ENCODE results near the gene KCNJ3. TPM values are rescaled to one million over a fixed set of nuclear protein-coding genes. Genes with fewer than 3 reads are reported as not detected.

The KCNJ3 gene
- total and polyA plus RNA-seq, 9 of the 15 experiments (the other 6 are each of a cell fraction or from before 2014, with no cell fraction given) = not detected

DNA sequence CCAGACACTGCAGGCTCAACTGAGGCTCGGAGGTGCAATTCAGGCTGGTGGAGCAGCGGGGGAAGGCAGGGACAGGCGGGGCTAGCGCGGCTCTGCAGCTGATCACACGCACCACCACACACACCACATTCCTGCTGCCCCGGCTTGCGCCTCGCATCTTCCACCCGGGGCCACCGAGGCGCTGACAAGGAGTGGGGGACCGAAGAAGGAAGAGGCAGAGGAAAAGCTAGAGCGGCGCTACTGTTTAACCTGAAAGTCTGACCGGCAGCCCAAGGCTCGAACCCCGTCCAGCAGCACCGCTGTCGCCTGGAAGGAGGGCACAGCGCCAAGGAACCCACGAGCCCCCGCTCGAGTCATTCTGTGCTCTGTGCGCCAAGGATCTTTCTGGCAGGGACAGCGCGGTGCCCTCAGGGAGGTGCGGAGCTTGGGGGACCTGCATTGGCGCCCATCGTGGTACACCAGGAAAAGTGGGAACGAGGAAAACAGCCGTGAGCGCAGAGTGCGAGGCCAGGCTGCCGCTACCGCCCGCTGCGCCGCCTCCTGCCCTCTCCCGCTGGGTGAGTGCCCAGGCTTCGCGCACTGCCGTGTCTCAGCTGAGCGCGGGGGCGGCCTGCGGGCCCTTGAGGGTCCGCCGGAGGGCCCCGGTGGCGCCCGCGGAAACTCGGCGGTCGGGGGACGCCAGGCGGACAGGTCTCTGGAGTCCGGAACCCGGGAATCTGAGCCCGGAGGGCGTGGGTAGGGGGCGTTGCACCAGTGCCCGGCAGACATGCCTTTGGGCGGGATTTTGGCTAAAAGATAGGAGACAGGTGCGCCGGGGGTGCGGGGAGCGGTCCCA lies 860 bp upstream of the KCNJ3 start:
- in situ Hi-C loops (cut with MboI) = no loop called here
- no TSS peak for BruUV-seq (replicated peaks)

DNA sequence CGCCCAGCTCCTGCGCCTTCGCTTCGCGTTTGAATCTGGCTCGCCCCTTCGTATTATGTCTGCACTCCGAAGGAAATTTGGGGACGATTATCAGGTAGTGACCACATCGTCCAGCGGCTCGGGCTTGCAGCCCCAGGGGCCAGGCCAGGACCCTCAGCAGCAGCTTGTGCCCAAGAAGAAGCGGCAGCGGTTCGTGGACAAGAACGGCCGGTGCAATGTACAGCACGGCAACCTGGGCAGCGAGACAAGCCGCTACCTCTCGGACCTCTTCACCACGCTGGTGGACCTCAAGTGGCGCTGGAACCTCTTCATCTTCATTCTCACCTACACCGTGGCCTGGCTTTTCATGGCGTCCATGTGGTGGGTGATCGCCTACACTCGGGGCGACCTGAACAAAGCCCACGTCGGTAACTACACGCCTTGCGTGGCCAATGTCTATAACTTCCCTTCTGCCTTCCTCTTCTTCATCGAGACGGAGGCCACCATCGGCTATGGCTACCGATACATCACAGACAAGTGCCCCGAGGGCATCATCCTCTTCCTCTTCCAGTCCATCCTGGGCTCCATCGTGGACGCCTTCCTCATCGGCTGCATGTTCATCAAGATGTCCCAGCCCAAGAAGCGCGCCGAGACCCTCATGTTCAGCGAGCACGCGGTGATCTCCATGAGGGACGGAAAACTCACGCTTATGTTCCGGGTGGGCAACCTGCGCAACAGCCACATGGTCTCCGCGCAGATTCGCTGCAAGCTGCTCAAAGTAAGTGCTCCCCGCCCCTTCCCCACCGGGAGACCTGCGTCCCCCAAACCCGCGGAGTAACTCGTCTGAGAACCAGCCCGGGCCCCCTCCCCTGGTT lies 453 bp downstream of the KCNJ3 start:
- DNase-seq (ENCODE audit: extremely low read depth in 1 of 4, low spot score in 3 of 4) (no peak), FAIRE-seq (no peak), ATAC-seq (no peak)
- no peak overlapping the region for H3K9ac ChIP-seq (ENCODE audit: insufficient read depth in 1 of 2, low read depth in 2 of 2, low read length in 2 of 2)
- intact Hi-C loops (cut with micrococcal nuclease) (no loop called here), in situ Hi-C loops (cut with MboI) (no loop called here)
- WGBS (ENCODE audit: insufficient coverage, low coverage, missing lambda C conversion rate) = 10% methylated on average over 59 of the region's 60 CpGs
- H3K9me3 ChIP-seq (replicated peaks; ENCODE audit: control insufficient read depth, insufficient read depth, low read depth, low read length) = no peaks in the 10 kb centered on the region
- H3K27ac ChIP-seq (ENCODE audit: extremely low read depth, low read depth, low read length) = no peak overlapping the region
- no peaks in the 10 kb centered on the region; a peak in 1 of 5 replicates for H3K4me1 ChIP-seq (replicated peaks in 1 of 2; ENCODE audit: control insufficient read depth in 2 of 2, insufficient read depth in 2 of 2, low read length in 2 of 2)
- no peak overlapping the region for H2AFZ ChIP-seq (ENCODE audit: low read depth, low read length)
- no peaks in the 10 kb centered on the region for H3K79me2 ChIP-seq (ENCODE audit: control insufficient read depth, insufficient read depth, low read length)
- H3K9me1 ChIP-seq (ENCODE audit: control insufficient read depth, insufficient read depth, low read length) = no peaks in the 10 kb centered on the region
- H4K20me1 ChIP-seq (replicated peaks; ENCODE audit: control insufficient read depth, insufficient read depth, low read length) = no peaks in the 10 kb centered on the region
- ChIA-PET CTCF (ENCODE audit: low intra/inter-chr PET ratio) (no interaction called here), POLR2A (no interaction called here)
- H3K4me2 ChIP-seq (ENCODE audit: insufficient read depth, low read length) = no peak overlapping the region
- no peaks in the 10 kb centered on the region for H3K36me3 ChIP-seq (ENCODE audit: control insufficient read depth, insufficient read depth, low read length)
- BruUV-seq (replicated peaks) = no TSS peak
- H3K27me3 ChIP-seq (ENCODE audit: control insufficient read depth in 2 of 2, insufficient read depth in 2 of 2, low read length in 2 of 2) = no peaks in the 10 kb centered on the region
- H3K4me3 ChIP-seq = no peak overlapping the region
- no peak for TF ChIP-seq ZKSCAN3 (CRISPR knock-in tag; IDR thresholded peaks at IDR 0.05)
- TF ChIP-seq, protein P1, sequence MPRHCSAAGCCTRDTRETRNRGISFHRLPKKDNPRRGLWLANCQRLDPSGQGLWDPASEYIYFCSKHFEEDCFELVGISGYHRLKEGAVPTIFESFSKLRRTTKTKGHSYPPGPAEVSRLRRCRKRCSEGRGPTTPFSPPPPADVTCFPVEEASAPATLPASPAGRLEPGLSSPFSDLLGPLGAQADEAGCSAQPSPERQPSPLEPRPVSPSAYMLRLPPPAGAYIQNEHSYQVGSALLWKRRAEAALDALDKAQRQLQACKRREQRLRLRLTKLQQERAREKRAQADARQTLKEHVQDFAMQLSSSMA (CRISPR knock-in tag; IDR thresholded peaks at IDR 0.05) = no peak
- TF ChIP-seq, protein P2, sequence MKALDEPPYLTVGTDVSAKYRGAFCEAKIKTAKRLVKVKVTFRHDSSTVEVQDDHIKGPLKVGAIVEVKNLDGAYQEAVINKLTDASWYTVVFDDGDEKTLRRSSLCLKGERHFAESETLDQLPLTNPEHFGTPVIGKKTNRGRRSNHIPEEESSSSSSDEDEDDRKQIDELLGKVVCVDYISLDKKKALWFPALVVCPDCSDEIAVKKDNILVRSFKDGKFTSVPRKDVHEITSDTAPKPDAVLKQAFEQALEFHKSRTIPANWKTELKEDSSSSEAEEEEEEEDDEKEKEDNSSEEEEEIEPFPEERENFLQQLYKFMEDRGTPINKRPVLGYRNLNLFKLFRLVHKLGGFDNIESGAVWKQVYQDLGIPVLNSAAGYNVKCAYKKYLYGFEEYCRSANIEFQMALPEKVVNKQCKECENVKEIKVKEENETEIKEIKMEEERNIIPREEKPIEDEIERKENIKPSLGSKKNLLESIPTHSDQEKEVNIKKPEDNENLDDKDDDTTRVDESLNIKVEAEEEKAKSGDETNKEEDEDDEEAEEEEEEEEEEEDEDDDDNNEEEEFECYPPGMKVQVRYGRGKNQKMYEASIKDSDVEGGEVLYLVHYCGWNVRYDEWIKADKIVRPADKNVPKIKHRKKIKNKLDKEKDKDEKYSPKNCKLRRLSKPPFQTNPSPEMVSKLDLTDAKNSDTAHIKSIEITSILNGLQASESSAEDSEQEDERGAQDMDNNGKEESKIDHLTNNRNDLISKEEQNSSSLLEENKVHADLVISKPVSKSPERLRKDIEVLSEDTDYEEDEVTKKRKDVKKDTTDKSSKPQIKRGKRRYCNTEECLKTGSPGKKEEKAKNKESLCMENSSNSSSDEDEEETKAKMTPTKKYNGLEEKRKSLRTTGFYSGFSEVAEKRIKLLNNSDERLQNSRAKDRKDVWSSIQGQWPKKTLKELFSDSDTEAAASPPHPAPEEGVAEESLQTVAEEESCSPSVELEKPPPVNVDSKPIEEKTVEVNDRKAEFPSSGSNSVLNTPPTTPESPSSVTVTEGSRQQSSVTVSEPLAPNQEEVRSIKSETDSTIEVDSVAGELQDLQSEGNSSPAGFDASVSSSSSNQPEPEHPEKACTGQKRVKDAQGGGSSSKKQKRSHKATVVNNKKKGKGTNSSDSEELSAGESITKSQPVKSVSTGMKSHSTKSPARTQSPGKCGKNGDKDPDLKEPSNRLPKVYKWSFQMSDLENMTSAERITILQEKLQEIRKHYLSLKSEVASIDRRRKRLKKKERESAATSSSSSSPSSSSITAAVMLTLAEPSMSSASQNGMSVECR (CRISPR knock-in tag; IDR thresholded peaks at IDR 0.05) = no peak
- no peak for TF ChIP-seq NR4A1 (CRISPR knock-in tag; IDR thresholded peaks at IDR 0.05)
- no peak for TF ChIP-seq NR4A1 (tag; IDR thresholded peaks at IDR 0.05)
- no peak for TF ChIP-seq ZNF830 (CRISPR knock-in tag; IDR thresholded peaks at IDR 0.05)

More for the DNA sequence above, 860 bp upstream of the KCNJ3 start:
- Histone ChIP-seq H4K20me1 (replicated peaks; ENCODE audit: control insufficient read depth, insufficient read depth, low read length) (no peaks in the 10 kb centered on the region), H3K79me2 (ENCODE audit: control insufficient read depth, insufficient read depth, low read length) (no peaks in the 10 kb centered on the region), H3K4me1 (replicated peaks in 1 of 2; ENCODE audit: control insufficient read depth in 2 of 2, insufficient read depth in 2 of 2, low read length in 2 of 2) (no peaks in the 10 kb centered on the region; a peak in 1 of 5 replicates), H3K9me3 (replicated peaks; ENCODE audit: control insufficient read depth, insufficient read depth, low read depth, low read length) (no peaks in the 10 kb centered on the region), H3K36me3 (ENCODE audit: control insufficient read depth, insufficient read depth, low read length) (no peaks in the 10 kb centered on the region), H3K27ac (ENCODE audit: extremely low read depth, low read depth, low read length) (no peak overlapping the region), H3K9me1 (ENCODE audit: control insufficient read depth, insufficient read depth, low read length) (no peaks in the 10 kb centered on the region), H3K4me2 (ENCODE audit: insufficient read depth, low read length) (no peak overlapping the region), H3K9ac (ENCODE audit: insufficient read depth in 1 of 2, low read depth in 2 of 2, low read length in 2 of 2) (no peak overlapping the region), H2AFZ (ENCODE audit: low read depth, low read length) (no peak overlapping the region), H3K4me3 (no peak overlapping the region), H3K27me3 (ENCODE audit: control insufficient read depth in 2 of 2, insufficient read depth in 2 of 2, low read length in 2 of 2) (no peaks in the 10 kb centered on the region)
- CTCF ChIA-PET (ENCODE audit: low intra/inter-chr PET ratio) = no interaction called here
- no peak for FAIRE-seq
- intact Hi-C loops (cut with micrococcal nuclease) = no loop called here
- no peak for TF ChIP-seq DMBX1 (CRISPR knock-in tag; IDR thresholded peaks at IDR 0.05; ENCODE audit: borderline replicate concordance)
- ATAC-seq = no peak
- DNase-seq (ENCODE audit: extremely low read depth in 1 of 4, low spot score in 3 of 4) = no peak
- POLR2A ChIA-PET = no interaction called here
- WGBS (ENCODE audit: insufficient coverage, low coverage, missing lambda C conversion rate) = 4% methylated on average over 48 of the region's 69 CpGs
